ENCODE data around the gene UHRF1.
"Not testable (repeated sequence)": the region's sequence is repeated elsewhere in the genome, so short reads cannot be mapped to it uniquely, and the experiment has no call there.

Gene UHRF1

DNA sequence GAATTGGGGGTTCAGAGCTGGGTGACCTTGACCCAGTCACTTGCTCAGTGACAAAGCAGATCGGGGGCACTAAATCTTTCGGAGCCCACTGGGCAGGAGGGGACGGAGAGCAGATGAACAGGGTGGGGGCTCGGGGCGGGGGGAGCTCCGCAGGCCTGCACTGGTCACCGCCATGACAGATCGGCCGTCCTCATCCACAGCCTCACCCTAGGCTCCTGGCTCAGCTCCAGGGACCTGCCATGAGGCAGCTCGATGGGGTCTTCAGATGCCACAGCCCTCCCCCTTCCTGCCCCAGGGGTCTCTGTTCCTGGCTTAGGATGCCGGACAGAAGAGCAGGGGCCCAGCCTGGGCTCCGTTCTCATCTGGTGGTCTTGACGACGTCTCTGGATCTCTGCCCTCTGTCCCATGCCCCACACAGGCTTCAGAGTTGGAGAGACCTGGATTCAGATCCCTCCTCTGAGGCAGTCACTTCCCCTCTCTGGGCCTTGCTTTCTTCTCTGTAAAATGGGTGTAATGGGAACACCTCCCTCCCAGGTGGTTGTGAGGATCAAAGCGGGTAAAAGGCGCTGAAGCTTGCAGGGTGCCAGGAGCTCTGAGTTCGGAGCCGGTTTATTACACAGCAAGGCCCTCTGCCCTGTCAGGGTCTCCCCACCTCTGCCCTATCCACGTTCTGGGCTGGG, 62.7 kb downstream of the UHRF1 start:
- no peak for DNase-seq (ENCODE audit: low spot score)

DNA sequence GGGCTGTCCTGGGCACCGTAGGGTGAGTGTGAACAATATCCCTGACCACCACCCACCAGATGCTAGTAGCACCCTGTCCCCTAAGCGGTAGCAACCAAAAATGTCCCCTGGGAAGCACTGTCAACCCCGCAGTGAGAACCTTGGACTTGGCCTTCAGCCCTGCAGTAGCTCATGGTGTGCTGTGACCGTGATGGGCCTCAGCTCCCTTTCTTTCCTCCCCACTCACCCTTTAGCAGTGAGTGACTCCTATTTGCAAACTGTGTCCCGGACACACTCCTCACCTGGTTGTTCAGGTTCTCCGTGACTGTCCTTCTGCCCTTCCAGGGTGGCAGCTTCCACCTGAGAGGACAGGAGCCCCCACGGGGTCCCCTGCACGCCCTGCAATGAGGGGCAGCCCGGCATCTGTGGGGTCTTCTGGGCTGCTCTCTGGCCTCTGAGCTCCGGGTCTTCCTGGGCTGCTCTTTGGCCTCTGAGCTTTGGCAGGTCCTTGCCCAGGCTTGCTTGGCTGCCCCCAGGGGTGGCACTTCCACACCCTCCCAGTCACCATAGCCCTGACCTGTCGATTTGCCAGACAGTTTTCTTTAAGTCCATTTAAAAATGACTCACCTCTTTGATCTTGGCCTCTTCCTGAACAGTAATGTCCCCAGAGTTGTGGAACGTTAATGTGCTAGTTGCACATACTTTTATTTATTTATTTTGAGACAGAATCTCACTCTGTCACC, 63.4 kb downstream of the UHRF1 start:
- DNase-seq (ENCODE audit: low spot score): peak; percentile 58

DNA sequence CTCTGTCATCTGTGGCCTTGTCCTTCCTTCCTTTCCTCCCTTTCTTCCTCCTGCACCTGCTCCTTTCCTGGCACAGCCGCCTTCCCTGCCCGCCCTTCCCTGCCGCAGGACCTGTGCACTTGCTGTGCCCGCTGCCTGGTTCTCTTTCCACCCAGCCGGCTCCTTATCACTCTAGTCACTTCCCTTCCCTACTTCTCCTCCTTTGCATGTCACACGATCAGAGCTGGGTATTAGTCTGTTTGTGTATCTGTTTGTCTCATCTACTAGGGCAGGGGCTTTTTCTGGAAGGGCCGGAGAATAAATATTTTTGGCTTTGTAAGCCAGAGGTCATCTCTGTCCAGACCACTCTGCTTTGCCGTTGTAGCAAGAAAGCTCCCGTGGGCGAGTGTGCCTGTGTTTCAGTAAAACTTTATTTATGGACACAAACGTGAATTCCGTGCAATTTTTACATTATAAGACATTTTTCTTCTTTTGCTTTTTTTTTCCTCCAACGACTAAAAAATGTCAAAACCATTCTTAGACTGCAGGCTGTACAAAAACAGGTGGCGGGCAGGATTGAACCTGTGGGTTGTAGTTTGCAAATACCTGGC, 65.7 kb downstream of the UHRF1 start:
- DNase-seq (ENCODE audit: low spot score): no peak

DNA sequence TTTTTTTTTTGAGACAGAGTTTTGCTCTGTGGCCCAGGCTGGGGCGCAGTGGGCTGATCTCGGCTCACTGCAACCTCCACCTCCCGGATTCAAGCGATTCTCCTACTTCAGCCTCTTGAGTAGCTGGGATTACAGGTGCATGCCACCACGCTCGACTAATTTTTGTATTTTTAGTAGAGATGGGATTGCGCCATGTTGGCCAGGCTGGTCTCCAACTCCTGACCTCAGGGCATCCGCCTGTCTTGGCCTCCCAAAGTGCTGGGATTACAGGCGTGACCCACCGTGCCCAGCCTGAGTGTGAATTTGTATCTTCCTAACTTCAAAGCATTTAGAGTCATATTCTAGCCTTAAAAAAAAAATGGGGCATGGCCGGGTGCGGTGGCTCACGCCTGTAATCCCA, 66.3 kb downstream of the UHRF1 start:
- DNase-seq (ENCODE audit: low spot score): not testable (repeated sequence)

DNA sequence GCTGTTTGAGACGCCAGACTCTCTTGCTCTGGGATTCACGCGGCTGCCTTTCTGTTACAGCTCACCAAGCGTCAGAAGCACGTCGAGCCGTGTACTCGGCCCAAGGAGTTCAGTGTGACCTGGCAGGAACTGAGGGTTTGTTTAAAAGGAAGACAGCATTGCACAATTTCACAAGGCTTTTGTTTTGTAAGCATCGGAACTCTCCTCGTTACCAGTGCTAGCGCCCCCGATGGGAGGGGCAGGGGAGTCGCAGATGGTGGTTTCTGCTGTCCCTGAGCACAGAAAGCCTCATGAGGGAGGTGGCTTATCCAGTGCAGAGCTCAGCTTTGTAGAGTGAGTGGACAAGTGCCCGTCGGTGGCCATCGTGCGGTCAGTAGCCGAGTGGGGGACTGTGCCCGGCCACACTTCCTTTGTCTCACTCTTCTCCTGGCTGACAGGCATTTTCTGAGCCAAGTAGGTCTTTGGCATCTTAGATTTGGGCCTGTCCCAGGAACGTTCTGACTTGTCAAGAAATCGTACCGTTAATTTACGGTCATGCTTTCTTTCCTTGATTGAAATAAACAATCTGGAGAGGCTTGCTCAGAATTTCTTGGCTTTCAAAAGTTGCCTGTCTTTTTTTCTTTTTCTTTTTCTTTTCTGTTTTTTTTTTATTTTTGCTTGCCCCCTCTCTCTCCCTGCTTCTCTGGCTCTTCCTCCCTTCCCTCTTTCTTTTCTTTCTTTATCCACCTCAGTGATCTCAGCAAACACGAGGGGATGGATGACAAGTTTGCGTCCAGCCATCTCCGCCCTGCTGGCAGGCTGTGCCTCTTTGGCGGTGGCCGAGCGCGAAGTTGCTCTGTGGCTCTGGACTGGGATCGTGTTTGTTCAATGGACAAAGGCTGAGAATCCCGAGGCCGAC, 67.3 kb downstream of the UHRF1 start:
- DNase-seq (ENCODE audit: low spot score): no peak

DNA sequence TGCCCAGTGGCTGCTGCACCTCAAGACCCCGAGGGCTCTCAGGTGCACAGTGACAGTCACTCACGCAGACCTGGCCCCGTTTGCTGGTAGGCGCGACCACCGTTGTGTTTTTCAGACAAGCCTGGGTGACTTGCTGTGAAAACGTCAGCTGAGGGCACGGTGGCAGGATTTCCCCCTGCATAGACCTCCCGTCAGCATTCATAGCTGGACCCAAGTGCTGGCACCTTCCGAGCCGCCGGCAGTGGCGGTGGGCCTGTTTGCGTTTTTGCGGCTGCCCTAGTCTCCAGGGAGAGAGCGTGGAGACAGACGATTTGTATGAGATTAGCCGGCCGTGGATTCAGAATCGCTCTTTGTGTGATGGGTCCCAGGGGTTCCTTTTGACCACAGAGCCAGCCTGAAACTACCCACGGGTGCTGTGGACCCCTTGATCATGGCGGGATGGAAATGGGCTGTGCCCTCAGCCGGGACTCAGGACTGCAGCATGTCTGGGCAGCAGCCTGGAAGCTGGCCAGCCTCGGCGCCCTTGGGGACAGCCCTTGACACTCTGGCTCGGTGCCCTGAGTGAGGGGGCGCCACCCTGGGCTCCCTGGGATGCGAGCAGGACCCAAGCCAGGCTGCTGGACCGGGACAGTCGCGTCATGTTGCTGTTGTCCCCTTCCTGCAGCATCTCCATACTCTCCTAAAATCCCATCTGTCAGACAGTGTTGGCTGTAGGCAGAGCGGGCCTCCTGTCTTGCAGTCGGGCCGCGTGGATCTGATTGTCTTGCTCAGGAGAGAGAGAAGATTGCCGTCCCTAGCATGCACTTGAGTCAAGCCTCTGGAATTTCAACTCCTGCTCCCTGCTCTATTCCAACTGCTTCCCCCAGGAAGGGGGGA, 68.2 kb downstream of the UHRF1 start:
- DNase-seq (ENCODE audit: low spot score): no peak

DNA sequence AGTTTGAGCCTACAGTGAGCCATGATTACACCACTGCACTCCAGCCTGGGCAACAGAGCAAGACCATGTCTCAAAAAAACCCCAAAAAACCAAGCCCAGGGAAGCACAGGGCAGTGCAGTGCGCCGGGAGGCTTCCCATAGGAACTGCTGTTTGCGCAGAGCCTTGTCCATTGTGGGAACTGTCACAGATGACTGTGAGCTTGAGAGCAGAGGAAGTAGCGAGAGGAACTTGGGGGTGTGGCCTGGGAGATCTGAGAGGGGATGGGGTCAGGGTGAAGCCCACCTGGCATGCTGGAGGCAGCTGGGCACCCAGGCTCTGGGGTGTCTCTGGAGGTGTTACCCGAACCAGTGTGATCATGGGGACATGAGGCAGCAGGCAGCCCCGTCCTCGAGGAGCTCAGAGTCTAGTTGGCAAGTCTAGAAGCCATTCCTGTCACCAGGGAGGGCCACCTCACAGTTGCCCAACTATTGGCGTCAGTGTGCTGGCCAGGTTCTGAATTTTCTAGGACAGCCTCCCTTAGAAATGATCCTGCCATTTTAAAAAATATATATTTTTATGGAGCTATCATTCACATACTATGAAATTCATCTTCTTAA, 70.0 kb downstream of the UHRF1 start:
- no peak for DNase-seq (ENCODE audit: low spot score)

DNA sequence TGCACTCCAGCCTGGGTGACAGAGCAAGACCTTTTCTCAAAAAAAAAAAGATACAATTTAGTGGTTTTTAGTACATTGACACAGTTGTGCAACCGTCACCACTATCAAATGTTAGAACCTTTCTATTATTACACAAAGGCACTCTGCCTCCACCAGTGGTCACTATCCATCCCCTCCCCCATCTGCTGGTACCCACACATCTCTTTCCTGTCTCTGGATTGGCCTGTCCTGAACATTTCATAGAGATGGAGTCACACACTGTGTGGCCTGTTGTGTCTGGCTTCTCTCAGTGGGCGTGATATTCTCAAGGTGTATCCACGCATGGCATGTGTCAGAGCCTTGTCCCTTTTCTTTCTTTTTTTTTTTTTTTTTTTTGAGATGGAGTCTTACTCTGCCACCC, 70.8 kb downstream of the UHRF1 start:
- no peak for DNase-seq (ENCODE audit: low spot score)

DNA sequence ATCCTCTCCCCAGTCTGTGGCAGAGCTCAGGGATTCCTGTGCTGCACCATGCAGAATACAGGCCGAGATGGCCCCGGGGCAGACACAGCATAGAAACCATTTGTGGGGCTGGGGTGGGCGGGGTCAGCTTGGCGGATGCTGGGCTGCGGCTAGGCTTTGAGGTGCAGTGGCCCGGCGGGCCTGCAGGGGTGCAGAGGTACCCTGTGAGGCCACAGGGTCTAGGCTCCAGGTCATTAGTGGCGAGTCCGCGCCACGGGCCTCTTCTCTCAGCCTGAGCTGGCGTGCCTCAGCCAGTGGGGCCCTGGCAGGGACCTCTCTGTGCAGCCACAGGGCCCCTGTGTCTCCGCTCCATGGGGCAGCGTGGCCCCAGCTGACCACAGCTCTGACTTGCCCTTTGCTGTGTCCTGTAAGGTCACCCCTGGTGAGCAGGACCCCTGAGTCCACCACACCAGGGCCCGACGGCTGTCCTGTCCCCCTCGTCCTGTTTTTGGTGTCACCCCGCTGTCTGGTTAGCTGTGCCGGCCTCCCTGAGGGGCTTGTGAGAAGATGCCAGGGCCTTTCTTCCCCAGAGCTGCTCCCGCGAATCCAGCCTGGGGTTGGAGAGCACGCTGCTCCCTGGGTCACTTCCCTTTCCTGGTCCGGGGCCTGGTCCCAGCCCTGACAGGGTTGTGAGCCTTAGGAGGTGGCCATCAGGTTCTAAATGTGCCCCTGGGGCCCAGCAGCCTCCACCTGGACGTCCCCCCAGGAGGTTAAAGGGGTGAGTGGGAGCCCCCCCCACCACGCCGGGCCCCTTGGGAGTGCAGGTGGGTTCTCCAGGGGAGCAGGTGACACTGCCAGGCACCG, 71.8 kb downstream of the UHRF1 start:
- no peak for DNase-seq (ENCODE audit: low spot score)

DNA sequence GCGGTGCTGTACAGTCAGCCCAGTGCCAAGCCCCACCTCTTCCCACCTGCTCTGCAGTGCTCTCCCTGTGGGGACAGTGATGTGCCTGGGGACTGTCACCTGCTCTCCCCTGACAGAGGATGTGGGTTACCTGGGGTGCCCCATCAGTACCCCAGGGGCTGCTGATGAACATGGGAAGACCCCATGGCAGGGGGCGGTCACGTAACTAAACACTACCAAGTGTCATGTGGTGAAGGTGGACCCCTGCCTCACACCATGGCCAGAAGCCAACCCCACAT, 72.3 kb downstream of the UHRF1 start:
- no peak for DNase-seq (ENCODE audit: low spot score)

DNA sequence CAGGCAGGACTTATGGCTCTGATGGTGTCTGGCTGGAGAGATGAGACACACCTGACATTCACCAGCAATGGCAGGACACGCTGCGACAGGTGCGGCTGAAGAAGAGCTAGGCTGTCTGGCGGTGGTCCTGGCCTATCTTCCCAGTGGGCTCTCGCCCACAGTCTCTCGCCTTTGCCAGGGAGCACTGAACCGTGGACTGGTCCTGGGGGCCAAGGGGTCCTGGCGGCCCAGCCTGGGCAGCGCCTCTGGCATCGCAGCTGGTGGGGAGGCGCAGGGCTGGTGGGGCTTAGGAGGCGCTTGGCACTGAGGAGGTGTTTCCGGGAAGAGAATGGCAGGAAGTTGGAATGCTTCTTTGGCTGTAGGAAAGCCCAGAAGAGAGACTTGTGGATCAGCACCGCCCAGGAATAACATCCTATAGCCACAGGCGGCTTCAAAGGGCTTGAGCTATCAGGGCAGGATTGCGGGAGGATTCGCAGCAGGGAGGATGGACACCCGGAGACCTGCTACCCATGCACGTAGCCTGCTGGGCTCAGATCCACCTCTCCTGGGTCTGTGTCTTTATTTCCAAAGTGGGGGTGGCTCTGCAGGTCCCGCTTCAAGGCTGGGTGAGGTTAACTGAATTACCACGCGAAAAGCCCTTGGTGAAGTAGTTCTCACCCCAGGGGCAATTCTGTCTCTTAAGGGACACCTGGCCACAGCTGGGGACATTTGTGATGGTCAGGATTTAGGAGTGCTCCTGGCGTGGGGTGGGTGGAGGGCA, 74.2 kb downstream of the UHRF1 start:
- no peak for DNase-seq (ENCODE audit: low spot score)

DNA sequence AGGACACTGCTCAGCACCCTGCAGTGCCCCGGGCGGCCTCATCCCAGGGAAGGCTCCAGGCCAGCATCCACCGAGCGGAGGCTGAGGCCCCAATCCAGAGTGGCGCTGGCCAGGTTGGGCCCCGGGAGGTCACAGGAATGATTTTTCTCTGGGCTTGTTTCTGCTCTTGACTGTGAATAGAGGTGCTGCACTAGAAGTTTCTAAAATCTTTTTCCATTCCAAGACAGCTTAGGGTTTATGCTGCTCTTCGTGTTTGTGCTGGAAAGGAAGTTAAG, 74.7 kb downstream of the UHRF1 start:
- DNase-seq (ENCODE audit: low spot score): no peak

DNA sequence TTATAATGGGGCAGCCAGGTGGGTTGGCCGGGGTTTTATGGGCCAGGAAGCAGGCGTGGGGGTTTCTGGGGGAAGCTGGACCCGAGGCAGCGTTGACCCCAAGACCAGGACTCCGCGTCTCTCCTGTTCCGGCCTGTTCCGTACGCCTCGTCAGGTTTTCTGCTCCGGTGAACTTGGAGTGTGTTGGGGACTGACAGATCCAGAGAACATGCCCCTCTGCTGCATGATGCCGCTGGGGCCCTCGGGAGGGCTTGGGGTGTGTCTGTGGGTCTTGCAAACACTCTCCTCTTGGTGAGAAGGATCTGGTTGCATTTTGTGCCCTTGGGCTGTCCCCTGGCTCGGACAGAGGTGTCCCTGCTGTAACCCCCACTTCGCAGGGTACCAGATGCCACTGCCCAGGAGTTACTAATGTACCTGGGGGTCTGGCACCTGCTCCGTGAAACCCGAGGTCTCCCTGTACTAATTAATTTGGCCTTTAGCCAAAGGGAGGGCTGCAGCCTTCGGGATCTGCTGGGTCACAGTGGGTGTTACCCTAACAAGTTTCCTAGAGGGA, 75.2 kb downstream of the UHRF1 start:
- DNase-seq (ENCODE audit: low spot score): no peak

DNA sequence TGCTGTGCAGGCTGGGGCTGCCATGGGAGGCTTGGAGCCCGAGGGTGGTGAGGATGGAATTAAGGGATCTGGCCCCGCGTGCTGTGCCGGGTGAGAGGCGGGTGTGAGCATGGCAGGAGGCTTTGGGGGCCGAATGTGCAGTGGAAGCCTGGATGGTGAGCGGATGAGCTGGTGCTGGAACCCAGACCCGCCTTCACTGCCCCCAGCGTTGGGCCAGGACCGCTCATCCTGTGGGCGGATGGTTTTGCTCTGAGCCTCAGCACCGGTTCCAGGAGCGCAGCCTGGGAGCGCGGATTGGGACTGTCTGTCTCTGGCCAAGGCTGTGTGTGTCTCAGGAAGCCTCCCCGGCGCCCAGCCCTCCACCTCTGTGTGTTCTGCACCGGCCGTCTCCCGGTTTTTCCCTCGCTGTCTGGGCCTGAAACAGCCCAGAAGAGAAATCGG, 76.3 kb downstream of the UHRF1 start:
- DNase-seq (ENCODE audit: low spot score): no peak

DNA sequence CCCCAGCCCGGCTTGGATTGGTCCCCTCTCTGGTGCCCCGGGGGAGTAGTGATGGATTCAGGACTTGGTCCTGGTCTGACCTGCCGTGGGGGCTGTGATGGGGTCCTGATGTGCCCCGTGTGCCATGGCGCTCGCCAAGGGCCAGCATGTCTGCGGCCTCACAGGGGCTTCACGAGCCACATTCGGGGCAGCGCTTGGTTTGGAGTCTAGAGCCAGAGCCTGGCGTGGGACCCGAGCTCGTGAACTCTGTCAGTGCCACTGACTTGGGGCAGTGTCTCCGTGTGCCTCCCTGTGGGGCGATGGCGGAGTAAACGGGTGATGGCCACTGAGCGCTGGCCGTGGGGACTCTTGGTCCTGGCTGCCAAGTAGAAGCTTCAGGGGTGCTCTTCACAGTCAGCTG, 76.8 kb downstream of the UHRF1 start:
- no peak for DNase-seq (ENCODE audit: low spot score)

DNA sequence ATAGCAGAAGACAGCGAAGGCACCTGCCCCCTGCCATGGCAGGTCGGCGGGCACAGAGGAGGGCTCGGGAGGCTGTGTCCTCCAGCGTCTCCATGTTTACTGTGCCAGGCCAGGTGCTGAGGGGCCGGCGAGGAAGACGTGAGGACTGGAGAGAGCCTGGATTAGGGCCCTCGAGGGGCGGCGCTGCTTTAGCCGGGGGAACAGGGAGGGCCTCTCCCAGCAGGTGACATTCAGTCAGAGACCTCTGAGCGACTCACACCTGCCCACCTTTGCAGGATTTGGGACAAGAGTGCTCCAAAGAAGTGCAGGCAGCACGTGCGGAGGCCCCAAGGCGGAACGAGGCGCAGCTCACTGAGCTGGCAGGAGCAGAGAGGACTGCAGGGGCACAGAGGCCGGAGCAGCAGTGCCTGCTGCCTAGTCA, 77.2 kb downstream of the UHRF1 start:
- no peak for DNase-seq (ENCODE audit: low spot score)

DNA sequence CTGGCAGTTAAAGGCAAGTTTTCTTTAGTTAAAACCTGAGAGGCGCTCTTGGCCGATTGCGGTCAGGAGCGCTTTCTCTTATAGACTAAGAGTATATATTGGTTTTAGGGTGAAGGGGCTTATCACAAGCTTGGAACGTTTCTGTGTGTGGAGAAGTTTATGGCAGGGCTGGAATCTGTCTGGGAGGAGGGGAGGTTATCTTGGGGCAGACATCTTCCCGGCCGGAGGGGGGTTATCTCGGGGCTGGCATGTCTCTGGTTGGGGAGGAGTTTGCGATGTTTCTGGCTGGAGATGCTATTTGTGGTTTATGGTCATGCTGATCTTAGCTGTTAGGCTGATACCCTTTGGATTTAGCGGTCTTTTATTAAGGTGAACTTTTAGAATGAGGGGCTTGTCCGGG, 78.0 kb downstream of the UHRF1 start:
- no peak for DNase-seq (ENCODE audit: low spot score)

DNA sequence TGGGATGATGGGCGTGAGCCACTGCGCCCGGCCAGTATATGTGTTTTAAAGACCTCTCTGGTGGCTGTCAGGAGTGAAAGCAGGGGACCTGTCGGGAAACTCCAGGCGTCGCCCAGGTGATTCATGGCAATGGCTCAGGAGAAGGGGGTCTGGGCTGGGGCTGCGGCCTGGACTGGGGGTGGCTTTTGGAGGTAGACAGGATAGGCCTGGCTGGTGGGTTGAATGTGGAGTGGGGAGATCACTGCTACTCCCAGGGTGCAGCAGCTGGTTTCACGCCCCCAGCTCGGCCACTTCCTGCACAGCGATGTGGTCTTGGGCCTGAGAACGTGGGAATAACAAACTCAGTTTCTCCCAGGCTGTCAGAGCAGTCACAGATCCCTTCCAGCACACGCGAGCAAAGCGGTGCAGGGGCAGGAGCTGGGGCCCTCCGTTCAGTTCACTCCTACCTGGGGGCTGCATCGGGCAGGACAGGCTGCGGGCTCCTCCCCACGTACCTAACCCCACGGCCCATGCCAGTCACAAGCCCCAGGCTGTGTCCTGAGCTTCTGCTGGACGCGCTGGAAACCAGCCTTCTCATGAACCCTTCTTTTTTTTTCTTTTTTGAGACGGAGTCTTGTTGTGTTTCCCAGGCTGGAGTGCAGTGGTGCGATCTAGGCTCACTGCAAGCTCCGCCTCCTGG, 78.5 kb downstream of the UHRF1 start:
- DNase-seq (ENCODE audit: low spot score): no peak

DNA sequence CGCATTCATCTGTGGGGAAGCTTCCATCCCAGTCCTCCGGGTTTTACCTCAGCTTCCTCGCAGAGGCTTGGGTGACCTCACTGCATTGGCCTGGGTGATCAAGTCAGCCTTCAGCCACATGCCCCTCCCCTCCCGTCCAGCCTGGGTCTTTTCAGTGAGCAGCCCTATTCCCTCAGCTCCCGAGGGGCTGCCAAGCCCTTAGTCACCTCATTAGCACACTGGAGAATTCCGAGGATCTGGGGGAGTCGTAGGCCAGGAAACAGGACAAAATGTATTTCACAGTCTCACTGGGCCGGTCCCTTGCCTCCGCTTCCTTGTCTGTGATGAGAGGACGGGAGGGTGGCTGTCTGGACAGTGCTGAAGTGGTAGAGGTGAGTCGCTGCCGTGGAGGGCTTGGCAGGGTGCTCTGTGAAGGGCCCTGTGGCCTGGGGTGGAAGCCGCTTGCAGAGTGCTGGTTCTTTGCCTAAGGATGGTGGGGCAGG, 79.5 kb downstream of the UHRF1 start:
- DNase-seq (ENCODE audit: low spot score): no peak

Measured in RKO (cell line).